ENCODE results near the gene KIF21A. TPM values are rescaled to one million over a fixed set of nuclear protein-coding genes. Genes with fewer than 3 reads are reported as not detected.

The KIF21A gene
- total and polyA plus RNA-seq, 2 of the 13 experiments (the other 11 are each of a cell fraction or from before 2014, with no cell fraction given) = 20.6 to 39.7 TPM

DNA sequence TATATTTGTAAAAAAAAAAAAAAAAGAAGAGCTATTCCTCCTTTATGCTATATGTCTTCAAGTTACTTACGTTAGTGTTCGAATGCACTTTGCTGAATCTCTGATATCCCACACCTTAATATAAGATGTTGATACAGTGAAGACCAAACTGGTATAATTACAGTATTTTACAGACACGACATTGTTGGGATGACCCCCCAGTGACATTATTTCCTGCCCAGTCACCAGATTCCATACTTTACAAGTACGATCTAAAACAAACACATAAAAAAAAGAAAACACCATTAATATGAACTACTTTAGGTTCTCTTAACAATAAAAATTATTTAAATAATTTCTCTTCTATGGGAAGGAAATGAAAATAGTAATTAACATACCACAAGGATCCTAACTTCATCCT is 133.4 kb downstream of the KIF21A start:
- no peak for FAIRE-seq
- TF ChIP-seq NONO (IDR thresholded peaks at IDR 0.05) (no peak), NONO (CRISPR knock-in tag; conservative IDR thresholded peaks at IDR 0.05) (no peak), ZNF781 (CRISPR knock-in tag; IDR thresholded peaks at IDR 0.05; ENCODE audit: borderline replicate concordance, not compliant biosample characterization) (no peak), ZNF773 (CRISPR knock-in tag; IDR thresholded peaks at IDR 0.05; ENCODE audit: borderline replicate concordance) (no peak), ZNF562 (CRISPR knock-in tag; IDR thresholded peaks at IDR 0.05; ENCODE audit: borderline replicate concordance) (no peak)
- TF ChIP-seq, protein P1, sequence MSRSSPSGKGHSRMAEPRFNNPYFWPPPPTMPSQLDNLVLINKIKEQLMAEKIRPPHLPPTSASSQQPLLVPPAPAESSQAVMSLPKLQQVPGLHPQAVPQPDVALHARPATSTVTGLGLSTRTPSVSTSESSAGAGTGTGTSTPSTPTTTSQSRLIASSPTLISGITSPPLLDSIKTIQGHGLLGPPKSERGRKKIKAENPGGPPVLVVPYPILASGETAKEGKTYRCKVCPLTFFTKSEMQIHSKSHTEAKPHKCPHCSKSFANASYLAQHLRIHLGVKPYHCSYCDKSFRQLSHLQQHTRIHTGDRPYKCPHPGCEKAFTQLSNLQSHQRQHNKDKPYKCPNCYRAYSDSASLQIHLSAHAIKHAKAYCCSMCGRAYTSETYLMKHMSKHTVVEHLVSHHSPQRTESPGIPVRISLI (CRISPR knock-in tag; IDR thresholded peaks at IDR 0.05; ENCODE audit: borderline replicate concordance) = no peak
- Histone ChIP-seq H3K27me3 (ENCODE audit: control insufficient read depth in 1 of 2, insufficient read depth in 2 of 2, low read length in 2 of 2) (no peaks in the 10 kb centered on the region), H3K9ac (ENCODE audit: insufficient read depth, low read depth, low read length) (no peak overlapping the region), H3K4me2 (ENCODE audit: low read depth, low read length) (no peak overlapping the region), H3K36me3 (replicated peaks in 1 of 2; ENCODE audit: control insufficient read depth in 1 of 2, insufficient read depth in 2 of 2, low read length in 2 of 2) (peaks cover 3 to 7% of the 10 kb centered on the region in 2 experiments; a peak in 3 of 5 replicates), H2AFZ (ENCODE audit: low read length) (no peak overlapping the region), H3K27ac (ENCODE audit: extremely low read length, insufficient read depth, low read length) (no peak overlapping the region), H3K79me2 (ENCODE audit: insufficient read depth, low read length) (no peaks in the 10 kb centered on the region), H3K4me1 (ENCODE audit: insufficient read depth, low read length) (no peaks in the 10 kb centered on the region), H4K20me1 (ENCODE audit: insufficient read depth, low read length) (no peaks in the 10 kb centered on the region), H3K9me3 (ENCODE audit: low read length) (no peaks in the 10 kb centered on the region), H3K4me3 (replicated peaks in 1 of 3; ENCODE audit: insufficient read depth in 1 of 3, low read depth in 2 of 3, low read length in 3 of 3) (no peak overlapping the region)
- ChIA-PET CTCF (ENCODE audit: low intra/inter-chr PET ratio, low total read pairs) (no interaction called here), POLR2A (no interaction called here)
- no peak for ATAC-seq
- in situ Hi-C loops (cut with HindIII; ENCODE audit: extremely low pct_ligation_motif_present, low pct_unique_long_range_greater_than_20kb) (no loop called here), intact Hi-C loops (cut with micrococcal nuclease; ENCODE audit: unreplicated experiment) (no loop called here)
- 93% methylated on average over 4 of the region's 4 CpGs for WGBS (ENCODE audit: low lambda C conversion rate)
- no peak for DNase-seq (ENCODE audit: low spot score)
- BruUV-seq (replicated peaks) = no TSS peak

DNA sequence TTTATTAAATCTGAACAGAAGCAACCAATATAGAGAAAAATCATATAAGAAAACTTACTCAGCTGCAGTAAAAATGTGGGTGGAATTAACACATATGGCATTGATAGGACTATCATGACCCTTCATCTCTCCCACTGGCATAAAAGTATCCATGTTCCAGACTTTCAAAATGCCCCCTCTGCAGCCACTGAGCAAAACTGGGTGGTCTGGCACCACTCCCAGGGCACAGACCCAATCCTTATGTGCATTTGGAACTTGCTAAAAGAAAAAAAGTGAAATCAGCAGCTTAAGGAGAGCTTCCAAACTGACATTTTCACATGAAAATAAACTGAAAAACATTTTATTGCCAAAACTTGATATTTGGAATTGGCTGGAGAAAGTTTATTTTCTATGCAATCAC is 141.5 kb downstream of the KIF21A start:
- FAIRE-seq = no peak
- in situ Hi-C loops (cut with HindIII; ENCODE audit: extremely low pct_ligation_motif_present, low pct_unique_long_range_greater_than_20kb) = no loop called here
- CTCF ChIA-PET (ENCODE audit: low intra/inter-chr PET ratio, low total read pairs) = no interaction called here
- no peak for TF ChIP-seq KAT2B (IDR thresholded peaks at IDR 0.05; ENCODE audit: borderline replicate concordance, low read depth, low read length)
- TF ChIP-seq, protein P2, sequence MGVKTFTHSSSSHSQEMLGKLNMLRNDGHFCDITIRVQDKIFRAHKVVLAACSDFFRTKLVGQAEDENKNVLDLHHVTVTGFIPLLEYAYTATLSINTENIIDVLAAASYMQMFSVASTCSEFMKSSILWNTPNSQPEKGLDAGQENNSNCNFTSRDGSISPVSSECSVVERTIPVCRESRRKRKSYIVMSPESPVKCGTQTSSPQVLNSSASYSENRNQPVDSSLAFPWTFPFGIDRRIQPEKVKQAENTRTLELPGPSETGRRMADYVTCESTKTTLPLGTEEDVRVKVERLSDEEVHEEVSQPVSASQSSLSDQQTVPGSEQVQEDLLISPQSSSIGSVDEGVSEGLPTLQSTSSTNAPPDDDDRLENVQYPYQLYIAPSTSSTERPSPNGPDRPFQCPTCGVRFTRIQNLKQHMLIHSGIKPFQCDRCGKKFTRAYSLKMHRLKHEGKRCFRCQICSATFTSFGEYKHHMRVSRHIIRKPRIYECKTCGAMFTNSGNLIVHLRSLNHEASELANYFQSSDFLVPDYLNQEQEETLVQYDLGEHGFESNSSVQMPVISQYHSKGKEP (CRISPR knock-in tag; IDR thresholded peaks at IDR 0.05) = no peak
- TF ChIP-seq, protein P3, sequence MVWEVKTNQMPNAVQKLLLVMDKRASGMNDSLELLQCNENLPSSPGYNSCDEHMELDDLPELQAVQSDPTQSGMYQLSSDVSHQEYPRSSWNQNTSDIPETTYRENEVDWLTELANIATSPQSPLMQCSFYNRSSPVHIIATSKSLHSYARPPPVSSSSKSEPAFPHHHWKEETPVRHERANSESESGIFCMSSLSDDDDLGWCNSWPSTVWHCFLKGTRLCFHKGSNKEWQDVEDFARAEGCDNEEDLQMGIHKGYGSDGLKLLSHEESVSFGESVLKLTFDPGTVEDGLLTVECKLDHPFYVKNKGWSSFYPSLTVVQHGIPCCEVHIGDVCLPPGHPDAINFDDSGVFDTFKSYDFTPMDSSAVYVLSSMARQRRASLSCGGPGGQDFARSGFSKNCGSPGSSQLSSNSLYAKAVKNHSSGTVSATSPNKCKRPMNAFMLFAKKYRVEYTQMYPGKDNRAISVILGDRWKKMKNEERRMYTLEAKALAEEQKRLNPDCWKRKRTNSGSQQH (CRISPR knock-in tag; IDR thresholded peaks at IDR 0.05; ENCODE audit: low read depth) = no peak

More for the DNA sequence above, 141.5 kb downstream of the KIF21A start:
- Histone ChIP-seq H3K4me1 (ENCODE audit: insufficient read depth, low read length) (no peaks in the 10 kb centered on the region), H3K4me2 (ENCODE audit: low read depth, low read length) (no peak overlapping the region), H3K4me3 (replicated peaks in 1 of 3; ENCODE audit: insufficient read depth in 1 of 3, low read depth in 2 of 3, low read length in 3 of 3) (no peak overlapping the region), H3K36me3 (replicated peaks in 1 of 2; ENCODE audit: control insufficient read depth in 1 of 2, insufficient read depth in 2 of 2, low read length in 2 of 2) (peaks cover 1 to 12% of the 10 kb centered on the region in 2 experiments; a peak in 3 of 5 replicates), H3K9me3 (ENCODE audit: low read length) (no peaks in the 10 kb centered on the region), H2AFZ (ENCODE audit: low read length) (no peak overlapping the region), H3K27ac (ENCODE audit: extremely low read length, insufficient read depth, low read length) (no peak overlapping the region), H3K79me2 (ENCODE audit: insufficient read depth, low read length) (no peaks in the 10 kb centered on the region), H4K20me1 (ENCODE audit: insufficient read depth, low read length) (no peaks in the 10 kb centered on the region), H3K9ac (ENCODE audit: insufficient read depth, low read depth, low read length) (no peak overlapping the region), H3K27me3 (ENCODE audit: control insufficient read depth in 1 of 2, insufficient read depth in 2 of 2, low read length in 2 of 2) (no peaks in the 10 kb centered on the region)
- BruUV-seq (replicated peaks) = no TSS peak
- POLR2A ChIA-PET = no interaction called here
- ATAC-seq (no peak), DNase-seq (ENCODE audit: low spot score) (no peak)
- intact Hi-C loops (cut with micrococcal nuclease; ENCODE audit: unreplicated experiment) = no loop called here
